GM13977 (cell line): ENCODE measurements around the gene TBC1D22A.

Experiments
- DNase-seq: peaks from one replicate; pipeline ENCODE4 v3.0.0; 2012; ENCODE audit warnings: low spot score
- in situ Hi-C: fragments of 300-500 bp; cut with MboI; formaldehyde crosslinking; loops from one replicate; pipeline ENCODE4 v1.12.0; 2022; ENCODE audit warnings: low sequenced_read_pairs, low pct_unique_long_range_greater_than_20kb, mixed read lengths, inconsistent platforms; ENCODE audit not compliant: unreplicated experiment
- TF ChIP-seq, protein P1 (sequence below): IDR thresholded peaks from 2 replicates; pipeline ENCODE4 v1.5.1; 2012; ENCODE audit warnings: mild to moderate bottlenecking, control low read depth; ENCODE audit not compliant: insufficient read depth; ENCODE audit errors: extremely low read depth, missing control alignments

TBC1D22A gene

DNA sequence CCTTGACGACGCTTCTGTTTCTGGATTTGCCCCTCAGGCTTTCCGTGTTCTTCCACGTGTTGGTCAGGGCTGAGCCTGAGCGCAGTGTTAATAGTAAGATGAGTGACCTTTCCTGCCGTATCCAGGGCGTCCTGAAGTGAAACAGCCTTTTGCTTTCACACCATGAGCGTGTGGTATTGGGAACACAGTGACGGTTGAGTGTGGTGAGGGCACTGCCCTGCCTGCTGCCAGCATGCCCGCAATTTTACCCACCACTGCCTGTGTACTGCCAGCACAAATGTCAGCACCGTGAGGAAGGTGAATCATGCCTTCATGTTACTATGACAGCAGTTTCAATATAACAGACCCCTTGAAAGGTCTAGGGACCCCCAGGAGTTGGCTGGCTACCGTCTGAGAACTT is 217.1 kb downstream of the TBC1D22A start:
- in situ Hi-C loops = no loop called here

DNA sequence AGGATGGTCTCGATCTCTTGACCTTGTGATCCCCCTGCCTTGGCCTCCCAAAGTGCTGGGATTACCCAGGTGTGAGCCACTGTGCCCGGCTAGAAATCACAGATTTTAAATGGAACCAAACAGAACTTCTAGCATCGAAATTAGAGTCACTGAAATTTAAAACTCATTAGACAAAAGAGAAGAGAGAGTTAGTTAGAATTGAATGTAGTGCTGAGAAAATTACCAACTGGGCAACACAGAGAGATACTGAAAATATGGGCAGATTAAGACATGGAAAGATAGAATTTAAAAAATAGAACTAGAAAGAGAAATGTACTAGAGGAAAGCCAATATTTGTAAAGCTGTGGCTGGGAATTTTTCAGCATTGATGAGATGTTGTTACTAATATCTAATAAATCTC is 217.9 kb downstream of the TBC1D22A start:
- no peak for DNase-seq
- in situ Hi-C loops = no loop called here
- TF ChIP-seq, protein P1, sequence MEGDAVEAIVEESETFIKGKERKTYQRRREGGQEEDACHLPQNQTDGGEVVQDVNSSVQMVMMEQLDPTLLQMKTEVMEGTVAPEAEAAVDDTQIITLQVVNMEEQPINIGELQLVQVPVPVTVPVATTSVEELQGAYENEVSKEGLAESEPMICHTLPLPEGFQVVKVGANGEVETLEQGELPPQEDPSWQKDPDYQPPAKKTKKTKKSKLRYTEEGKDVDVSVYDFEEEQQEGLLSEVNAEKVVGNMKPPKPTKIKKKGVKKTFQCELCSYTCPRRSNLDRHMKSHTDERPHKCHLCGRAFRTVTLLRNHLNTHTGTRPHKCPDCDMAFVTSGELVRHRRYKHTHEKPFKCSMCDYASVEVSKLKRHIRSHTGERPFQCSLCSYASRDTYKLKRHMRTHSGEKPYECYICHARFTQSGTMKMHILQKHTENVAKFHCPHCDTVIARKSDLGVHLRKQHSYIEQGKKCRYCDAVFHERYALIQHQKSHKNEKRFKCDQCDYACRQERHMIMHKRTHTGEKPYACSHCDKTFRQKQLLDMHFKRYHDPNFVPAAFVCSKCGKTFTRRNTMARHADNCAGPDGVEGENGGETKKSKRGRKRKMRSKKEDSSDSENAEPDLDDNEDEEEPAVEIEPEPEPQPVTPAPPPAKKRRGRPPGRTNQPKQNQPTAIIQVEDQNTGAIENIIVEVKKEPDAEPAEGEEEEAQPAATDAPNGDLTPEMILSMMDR = no peak

More for the DNA sequence above, 217.1 kb downstream of the TBC1D22A start:
- DNase-seq = no peak
- TF ChIP-seq, protein P1 = no peak

DNA sequence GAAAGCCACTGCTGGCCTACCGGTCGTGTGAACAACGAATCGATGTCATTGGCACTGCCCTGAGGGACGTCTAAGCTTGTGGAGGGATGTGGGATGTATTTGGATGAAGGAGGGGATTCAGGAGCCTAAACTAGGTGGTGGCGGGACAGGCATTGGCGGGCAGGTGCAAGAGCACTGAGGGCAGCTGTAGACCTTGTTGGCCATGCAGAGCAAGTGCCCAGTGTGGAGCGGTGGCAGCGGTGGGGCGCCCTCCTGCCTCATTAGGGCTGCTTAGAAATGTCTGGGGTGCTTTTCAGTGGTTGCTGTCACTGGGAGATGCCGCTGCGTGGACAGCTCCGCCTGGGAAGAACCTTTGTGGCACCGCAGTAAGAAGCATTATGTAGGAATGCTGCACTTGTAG is 220.2 kb downstream of the TBC1D22A start:
- no peak for DNase-seq
- in situ Hi-C loops = no loop called here
- TF ChIP-seq, protein P1 = no peak

DNA sequence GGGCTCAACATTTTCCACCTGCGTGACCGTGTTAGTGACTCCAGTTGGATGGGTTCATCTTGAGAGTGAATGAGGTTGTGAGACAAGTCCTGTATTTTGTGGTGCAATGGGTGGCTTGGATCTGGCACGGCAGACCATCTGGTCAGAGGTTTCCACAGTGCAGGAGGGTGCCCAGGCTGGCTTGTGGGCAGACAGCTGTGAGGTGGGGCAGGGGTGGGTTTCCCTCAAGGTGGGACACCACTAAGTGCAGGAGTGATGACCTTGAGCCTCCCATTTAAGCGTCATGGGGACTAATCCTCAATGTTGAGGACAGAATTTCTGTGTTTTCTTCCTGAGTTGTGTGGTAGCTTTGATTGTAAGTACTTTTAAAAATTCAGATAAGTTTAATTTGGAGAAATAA is 220.6 kb downstream of the TBC1D22A start:
- DNase-seq = no peak
- TF ChIP-seq, protein P1 = no peak
- in situ Hi-C loops = no loop called here

DNA sequence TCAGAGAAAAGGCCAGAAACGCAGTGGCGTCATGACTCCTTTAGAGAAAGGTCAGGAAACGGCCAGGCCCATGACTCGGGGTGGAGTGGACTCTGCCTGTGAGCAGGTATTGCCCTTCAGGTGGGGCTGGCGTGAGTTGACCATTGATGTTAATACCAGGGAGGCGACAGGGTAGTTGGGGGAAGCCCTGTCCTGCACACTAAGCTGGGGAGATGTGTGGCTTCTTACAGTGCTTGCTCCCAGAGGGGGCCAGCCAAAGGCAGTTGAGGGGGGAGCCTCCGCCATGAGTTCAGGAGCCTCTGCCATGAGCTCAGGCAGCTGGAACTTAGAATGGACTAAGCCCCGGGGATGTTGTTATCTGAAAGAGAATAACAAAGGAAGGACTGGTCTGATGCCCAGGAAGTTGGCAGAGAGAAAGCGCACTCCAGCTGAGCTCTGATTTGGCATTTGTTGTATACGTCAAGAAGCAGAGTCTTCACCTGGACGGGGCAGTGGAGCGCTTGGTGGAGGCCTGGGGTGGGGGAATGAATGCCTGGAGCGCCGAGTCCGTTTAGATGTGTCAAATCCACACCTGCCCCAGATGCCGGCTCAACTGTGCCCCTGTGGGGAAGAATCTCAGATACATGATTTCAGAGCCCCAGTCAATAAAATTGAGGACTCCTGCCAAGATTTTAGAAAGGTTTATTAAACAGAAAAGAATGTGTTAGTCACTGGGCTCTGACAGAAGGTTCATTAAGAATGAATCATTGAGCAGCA is 222.5 kb downstream of the TBC1D22A start:
- in situ Hi-C loops = no loop called here
- TF ChIP-seq, protein P1 = no peak
- DNase-seq = no peak

DNA sequence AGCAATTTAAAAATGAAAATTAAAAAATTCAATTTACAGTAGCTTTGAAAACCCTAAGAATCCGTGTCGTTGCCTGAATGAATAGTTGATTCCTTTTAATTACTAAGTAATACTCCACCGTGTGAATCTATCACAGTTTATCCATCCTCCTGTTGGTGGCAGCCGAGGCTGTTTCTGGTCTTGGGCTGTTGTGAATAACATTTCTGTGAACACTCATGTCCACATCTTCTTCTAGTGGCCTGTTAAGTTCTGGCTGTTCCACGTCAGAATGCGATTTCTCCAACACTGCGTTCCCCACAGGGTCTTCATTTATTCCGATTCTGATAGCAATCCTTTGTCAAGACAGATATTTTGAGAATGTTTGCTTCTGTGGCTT is 223.0 kb downstream of the TBC1D22A start:
- TF ChIP-seq, protein P1 = no peak
- in situ Hi-C loops = no loop called here
- DNase-seq = no peak
